ENCODE results near the gene AIP. TPM values are rescaled to one million over a fixed set of nuclear protein-coding genes. Genes with fewer than 3 reads are reported as not detected.

The AIP gene
- total and polyA plus RNA-seq, 9 of the 15 experiments (the other 6 are each of a cell fraction or from before 2014, with no cell fraction given): 5.2 to 92.5 (median 52.7) TPM

- TF ChIP-seq E2F8 (IDR thresholded peaks at IDR 0.05; ENCODE audit: low read depth, partially characterized antibody) (no peak), CEBPG (CRISPR knock-in tag; IDR thresholded peaks at IDR 0.05) (peak; percentile 72), CEBPG (tag; conservative IDR thresholded peaks at IDR 0.05 in 1 of 2, IDR thresholded peaks at IDR 0.05 in 1 of 2) (peak; percentile 66 to 84), EWSR1 (IDR thresholded peaks at IDR 0.05; ENCODE audit: borderline replicate concordance, low read depth, partially characterized antibody) (no peak), MIER1 (IDR thresholded peaks at IDR 0.05; ENCODE audit: low read depth) (no peak), PYGO2 (tag; IDR thresholded peaks at IDR 0.05) (no peak), CEBPB (tag; IDR thresholded peaks at IDR 0.05) (peak; percentile 97), ZNF274 (IDR thresholded peaks at IDR 0.05; ENCODE audit: borderline replicate concordance, low read depth, low read length) (no peak), NFIX (CRISPR knock-in tag; IDR thresholded peaks at IDR 0.05; ENCODE audit: low read depth) (peak; percentile 30; the same call in 1 of the 2 replicates), ZNF311 (CRISPR knock-in tag; IDR thresholded peaks at IDR 0.05) (no peak)
Measured at GRCh38 chr11:67500831-67501715, 18.2 kb downstream of the AIP start (continued).

Measured in K562 (cell line).